Stomach (tissue), 9 donors: ENCODE results near the gene GAS1. TPM values are rescaled to one million over a fixed set of nuclear protein-coding genes. Genes with fewer than 3 reads are reported as not detected.
A peak's percentile ranks its signal among the peaks of the same experiment; 100 is the strongest.

ENCODE experiments used
- DNase-seq, 2 donors: peaks; one replicate each; pipeline versions ENCODE4 v3.0.0 to v3.0.0-alpha.2; 2013 to 2019
- H3K27ac ChIP-seq, 5 donors: fragments of 200-600 bp in 4 of 5; sonication (generic) in 4 of 5; one replicate each; pipeline ENCODE4 v1.5.1; 2013 to 2019; ENCODE audit warnings: mild to moderate bottlenecking in 1 of 5, moderate library complexity in 1 of 5
- H3K27me3 ChIP-seq, 3 donors: fragments of 200-600 bp; sonication (generic); one replicate each; pipeline ENCODE4 v1.5.1; 2017 to 2019; ENCODE audit warnings: mixed run types in 1 of 3
- H3K36me3 ChIP-seq, 4 donors: fragments of 200-600 bp; sonication (generic); 1 replicate in 3 of 4; 2 replicates in 1 of 4; pipeline ENCODE4 v1.5.1; 2016 to 2019
- H3K4me1 ChIP-seq, 4 donors: fragments of 200-600 bp; sonication (generic); one replicate each; pipeline ENCODE4 v1.5.1; 2016 to 2019
- H3K4me3 ChIP-seq, 4 donors: fragments of 200-600 bp; sonication (generic) in 3 of 4; one replicate each; pipeline ENCODE4 v1.5.1; 2016 to 2019; ENCODE audit warnings: mild to moderate bottlenecking in 1 of 4
- H3K9me3 ChIP-seq, 4 donors: fragments of 200-600 bp; sonication (generic); one replicate each; pipeline ENCODE4 v1.5.1; 2016 to 2019
- CTCF ChIP-seq, 7 experiments: fragments of 450-650 bp in 4 of 7; fragments of 200-600 bp in 3 of 7; sonication (generic) in 3 of 7; IDR thresholded peaks; one replicate each; pipeline ENCODE4 v1.5.1; 2016 to 2019; ENCODE audit warnings: antibody characterized with exemption in 7 of 7, control low read depth in 2 of 7, mild to moderate bottlenecking in 1 of 7
- EP300 ChIP-seq: sonication (generic); formaldehyde crosslinking; IDR thresholded peaks from one replicate; pipeline ENCODE4 v1.6.1; 2017; ENCODE audit warnings: antibody characterized with exemption
- POLR2A ChIP-seq, 4 donors: fragments of 450-650 bp; IDR thresholded peaks; one replicate each; pipeline ENCODE4 v1.6.1; 2016; ENCODE audit warnings: antibody characterized with exemption in 4 of 4, control low read depth in 2 of 4, mild to moderate bottlenecking in 1 of 4, moderate library complexity in 1 of 4
- POLR2AphosphoS5 ChIP-seq, 3 donors: sonication (generic); formaldehyde crosslinking; IDR thresholded peaks; one replicate each; pipeline ENCODE4 v1.6.1; 2016; ENCODE audit warnings: antibody characterized with exemption in 3 of 3
- WGBS, 5 donors: extraction: QIAGEN DNeasy Blood & Tissue Kit in 3 of 5; methylation state at CpG; one replicate each; pipeline versions ENCODE4 v1.1.5 to v1.1.7; 2013 to 2018; 5-methylcytosine and 5-hydroxymethylcytosine counted together
- intact Hi-C: fragments of 100-400 bp; cut with DNase I; formaldehyde crosslinking; loops from one replicate; pipeline ENCODE4 v1.15.1; 2023; ENCODE audit warnings: low total_unique reads
- polyA plus RNA-seq, 3 donors: library from polyadenylated mRNA; stranded (reverse); fragments of 200-250 nt; gene quantifications; one replicate each; pipeline ENCODE4 v1.2.3, GENCODE V29; 2013
- total RNA-seq, 5 donors: library from RNA; depleted of rRNA; stranded (reverse); fragments of >200 nt; gene quantifications; one replicate each; pipeline versions ENCODE4 v1.1.0 to v1.2.3, GENCODE V29; 2014 to 2016
- donor health status: healthy with polysubstance abuse.
- donor health status: Bipolar disorder and iron deficiency.
- donor health status: healthy.

GAS1 gene
- total and polyA plus RNA-seq, 8 donors: 0.87 to 103 (median 27.5) TPM

GRCh38 chr9:86921151-86921923 lies 26.0 kb downstream of the GAS1 start:
- no peaks in the 10 kb centered on the region for H3K9me3 ChIP-seq
- intact Hi-C loops: no loop called here

DNA sequence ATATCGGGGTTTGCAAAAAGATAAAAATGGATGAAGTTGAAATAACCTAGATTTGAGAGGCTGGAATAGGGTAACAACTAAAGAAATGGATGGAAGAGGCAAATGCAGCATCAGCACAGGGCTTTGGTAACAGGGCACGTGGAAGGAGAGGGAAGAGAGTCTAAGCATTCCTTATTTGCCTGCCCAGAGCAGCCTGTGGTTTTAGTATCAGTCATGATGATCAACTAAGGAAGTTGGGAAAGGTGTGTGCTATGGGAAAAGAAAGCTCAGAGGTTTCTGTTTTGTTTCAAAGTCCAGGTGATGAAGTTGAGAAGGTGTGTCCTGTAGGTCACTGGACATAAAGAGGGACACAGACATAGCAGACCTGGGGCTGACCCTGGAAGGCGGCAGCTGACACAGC lies 28.8 kb downstream of the GAS1 start:
- H3K36me3 ChIP-seq: no peaks in the 10 kb centered on the region
- H3K27ac ChIP-seq: no peak overlapping the region
- WGBS, 5 donors: 61 to 74% (median 62%) methylated on average over 3 of the region's 3 CpGs
- intact Hi-C loops: no loop called here
- H3K9me3 ChIP-seq: no peaks in the 10 kb centered on the region
- DNase-seq: no peak
- TF ChIP-seq POLR2AphosphoS5 (IDR thresholded peaks at IDR 0.05) (no peak), CTCF (IDR thresholded peaks at IDR 0.05) (no peak), POLR2A (IDR thresholded peaks at IDR 0.05) (no peak), EP300 (no peak)
- no peaks in the 10 kb centered on the region for H3K4me1 ChIP-seq
- no peak overlapping the region for H3K4me3 ChIP-seq
- H3K27me3 ChIP-seq: no peaks in the 10 kb centered on the region

More at GRCh38 chr9:86921151-86921923, 26.0 kb downstream of the GAS1 start:
- WGBS, 5 donors: 65 to 69% (median 65%) methylated on average over 15 of the region's 15 CpGs
- DNase-seq: peak in 1 of 2 donors; percentile 21
- Histone ChIP-seq H3K27me3 (no peaks in the 10 kb centered on the region), H3K4me3 (no peak overlapping the region), H3K4me1 (no peaks in the 10 kb centered on the region), H3K27ac (no peak overlapping the region), H3K36me3 (no peaks in the 10 kb centered on the region)
- TF ChIP-seq CTCF (IDR thresholded peaks at IDR 0.05): no peak
- TF ChIP-seq POLR2A (IDR thresholded peaks at IDR 0.05): no peak
- no peak for TF ChIP-seq EP300
- no peak for TF ChIP-seq POLR2AphosphoS5 (IDR thresholded peaks at IDR 0.05)

DNA sequence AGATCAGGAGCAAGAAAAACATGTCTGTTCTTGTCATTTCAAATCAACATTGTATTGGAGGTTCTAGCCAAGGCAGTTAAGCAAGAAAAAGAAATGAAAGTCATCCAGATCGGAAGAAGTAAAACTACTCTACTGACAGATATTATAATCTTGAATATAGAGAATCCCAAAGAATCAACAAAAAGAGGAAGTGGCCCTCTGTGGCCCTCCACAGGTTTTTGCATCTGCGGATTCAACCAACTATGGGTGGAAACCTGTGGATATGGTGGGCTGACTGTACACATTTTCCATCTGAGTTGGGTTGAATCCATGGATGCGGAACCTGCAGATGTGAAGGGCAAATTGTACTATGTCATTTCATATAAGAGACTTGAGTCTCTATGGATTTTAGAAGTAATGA lies 35.1 kb downstream of the GAS1 start:
- H3K4me3 ChIP-seq: no peak overlapping the region
- TF ChIP-seq EP300: no peak
- no peak for TF ChIP-seq CTCF (IDR thresholded peaks at IDR 0.05)
- no peak for TF ChIP-seq POLR2AphosphoS5 (IDR thresholded peaks at IDR 0.05)
- no peak for TF ChIP-seq POLR2A (IDR thresholded peaks at IDR 0.05)
- WGBS, 5 donors: 95 to 99% (median 96%) methylated on average over 3 of the region's 3 CpGs
- no peaks in the 10 kb centered on the region for H3K36me3 ChIP-seq
- H3K27me3 ChIP-seq: no peaks in the 10 kb centered on the region
- intact Hi-C loops: no loop called here
- H3K4me1 ChIP-seq: no peaks in the 10 kb centered on the region
- no peak for DNase-seq
- peaks cover 0 to 8% (median 6%) of the 10 kb centered on the region in 4 donors for H3K9me3 ChIP-seq
- no peak overlapping the region for H3K27ac ChIP-seq

DNA sequence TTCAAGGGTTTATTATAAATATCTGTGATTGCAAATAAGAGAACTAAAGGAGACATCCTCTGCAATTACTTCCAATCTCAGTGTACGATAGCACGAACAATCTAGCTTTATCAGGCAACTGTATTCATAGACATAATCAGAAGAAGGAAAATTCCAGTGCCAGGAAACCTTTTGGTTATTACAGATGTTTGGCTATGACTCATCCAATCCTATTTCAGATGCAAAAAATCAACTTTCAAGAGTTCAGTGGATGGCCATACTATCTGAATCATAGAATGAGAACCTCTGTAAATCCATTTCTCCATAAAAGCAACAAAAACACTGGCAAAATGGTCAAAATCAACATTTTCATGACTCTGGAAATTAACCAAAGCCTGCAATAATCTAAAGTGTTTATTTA lies 37.9 kb downstream of the GAS1 start:
- Histone ChIP-seq H3K4me3 (no peak overlapping the region), H3K36me3 (no peaks in the 10 kb centered on the region), H3K4me1 (no peaks in the 10 kb centered on the region), H3K27ac (no peak overlapping the region), H3K9me3 (peaks cover 0 to 17% (median 9%) of the 10 kb centered on the region in 4 donors), H3K27me3 (peaks cover 0 to 6% (median 4%) of the 10 kb centered on the region in 3 donors)
- no peak for TF ChIP-seq POLR2A (IDR thresholded peaks at IDR 0.05)
- TF ChIP-seq POLR2AphosphoS5 (IDR thresholded peaks at IDR 0.05): no peak
- TF ChIP-seq CTCF (IDR thresholded peaks at IDR 0.05): no peak
- no peak for TF ChIP-seq EP300
- intact Hi-C loops: no loop called here
- 39 to 75% (median 50%) methylated on average over 2 of the region's 2 CpGs for WGBS, 5 donors
- DNase-seq: no peak
